ENCODE data around the gene ATG4B. TPM values are rescaled to one million over a fixed set of nuclear protein-coding genes. Genes with fewer than 3 reads are reported as not detected.
"Not testable (repeated sequence)": the region's sequence is repeated elsewhere in the genome, so short reads cannot be mapped to it uniquely, and the experiment has no call there.

Gene ATG4B
- total and polyA plus RNA-seq, 9 donors: 37.1 to 70.4 (median 53.3) TPM

- WGBS, 3 donors: 90 to 92% (median 91%) methylated on average over 12 to 14 of the region's 14 CpGs
- DNase-seq: no peak
- intact Hi-C loops (cut with DNase I): no loop called here
- no peaks in the 10 kb centered on the region for H3K36me3 ChIP-seq
- no peak overlapping the region for H3K27ac ChIP-seq
- H3K9me3 ChIP-seq: no peaks in the 10 kb centered on the region
- H3K4me3 ChIP-seq: no peak overlapping the region
- TF ChIP-seq, protein P1, sequence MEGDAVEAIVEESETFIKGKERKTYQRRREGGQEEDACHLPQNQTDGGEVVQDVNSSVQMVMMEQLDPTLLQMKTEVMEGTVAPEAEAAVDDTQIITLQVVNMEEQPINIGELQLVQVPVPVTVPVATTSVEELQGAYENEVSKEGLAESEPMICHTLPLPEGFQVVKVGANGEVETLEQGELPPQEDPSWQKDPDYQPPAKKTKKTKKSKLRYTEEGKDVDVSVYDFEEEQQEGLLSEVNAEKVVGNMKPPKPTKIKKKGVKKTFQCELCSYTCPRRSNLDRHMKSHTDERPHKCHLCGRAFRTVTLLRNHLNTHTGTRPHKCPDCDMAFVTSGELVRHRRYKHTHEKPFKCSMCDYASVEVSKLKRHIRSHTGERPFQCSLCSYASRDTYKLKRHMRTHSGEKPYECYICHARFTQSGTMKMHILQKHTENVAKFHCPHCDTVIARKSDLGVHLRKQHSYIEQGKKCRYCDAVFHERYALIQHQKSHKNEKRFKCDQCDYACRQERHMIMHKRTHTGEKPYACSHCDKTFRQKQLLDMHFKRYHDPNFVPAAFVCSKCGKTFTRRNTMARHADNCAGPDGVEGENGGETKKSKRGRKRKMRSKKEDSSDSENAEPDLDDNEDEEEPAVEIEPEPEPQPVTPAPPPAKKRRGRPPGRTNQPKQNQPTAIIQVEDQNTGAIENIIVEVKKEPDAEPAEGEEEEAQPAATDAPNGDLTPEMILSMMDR (IDR thresholded peaks at IDR 0.05): no peak
- TF ChIP-seq EP300 (IDR thresholded peaks at IDR 0.05) (no peak), POLR2A (IDR thresholded peaks at IDR 0.05) (no peak)
- H3K4me1 ChIP-seq (ENCODE audit: insufficient read depth): no peaks in the 10 kb centered on the region
- no peaks in the 10 kb centered on the region for H3K27me3 ChIP-seq
Measured at GRCh38 chr2:241660593-241661213, 23.2 kb downstream of the ATG4B start.

- H3K4me3 ChIP-seq; H3K4me1 ChIP-seq (ENCODE audit: insufficient read depth); H3K27ac ChIP-seq; intact Hi-C loops (cut with DNase I); H3K36me3 ChIP-seq; H3K27me3 ChIP-seq; DNase-seq; H3K9me3 ChIP-seq: not testable (repeated sequence)
- WGBS, 3 donors: 90 to 91% (median 90%) methylated on average over 24 of the region's 24 CpGs
Measured at GRCh38 chr2:241662731-241663130, 25.2 kb downstream of the ATG4B start.

- 84 to 86% (median 85%) methylated on average over 23 of the region's 23 CpGs for WGBS, 3 donors
Measured at GRCh38 chr2:241665731-241666440, 28.4 kb downstream of the ATG4B start.

GRCh38 chr2:241666627-241667400 lies 29.3 kb downstream of the ATG4B start:
- Histone ChIP-seq H3K27me3 (no peaks in the 10 kb centered on the region), H3K27ac (no peak overlapping the region), H3K4me1 (ENCODE audit: insufficient read depth) (no peaks in the 10 kb centered on the region), H3K4me3 (no peak overlapping the region), H3K36me3 (no peaks in the 10 kb centered on the region), H3K9me3 (no peaks in the 10 kb centered on the region)
- TF ChIP-seq POLR2A (IDR thresholded peaks at IDR 0.05): no peak
- TF ChIP-seq, protein P1 (IDR thresholded peaks at IDR 0.05): no peak
- no peak for TF ChIP-seq EP300 (IDR thresholded peaks at IDR 0.05)
- DNase-seq: no peak
- intact Hi-C loops (cut with DNase I): no loop called here
- WGBS, 3 donors: 71 to 78% (median 72%) methylated on average over 37 to 42 of the region's 42 CpGs

More at GRCh38 chr2:241665731-241666440, 28.4 kb downstream of the ATG4B start:
- TF ChIP-seq POLR2A (IDR thresholded peaks at IDR 0.05) (no peak), EP300 (IDR thresholded peaks at IDR 0.05) (no peak)
- TF ChIP-seq, protein P1 (IDR thresholded peaks at IDR 0.05): no peak
- Histone ChIP-seq H3K4me3 (no peak overlapping the region), H3K9me3 (no peaks in the 10 kb centered on the region), H3K27ac (no peak overlapping the region), H3K27me3 (no peaks in the 10 kb centered on the region), H3K4me1 (ENCODE audit: insufficient read depth) (no peaks in the 10 kb centered on the region), H3K36me3 (no peaks in the 10 kb centered on the region)
- intact Hi-C loops (cut with DNase I): no loop called here
- DNase-seq: no peak

All from ovary (tissue), 9 donors.